ENCODE data around the gene TGFBR3. TPM values are rescaled to one million over a fixed set of nuclear protein-coding genes. Genes with fewer than 3 reads are reported as not detected.

Gene TGFBR3
- total and polyA plus RNA-seq, 2 experiments from 2014 or later = 46.8 to 68.3 TPM

GRCh38 chr1:91790392-91790791 is 95.6 kb downstream of the TGFBR3 start:
- WGBS (ENCODE audit: low lambda C conversion rate, missing lambda C conversion rate) = 21% methylated on average over 1 of the region's 1 CpG
- Histone ChIP-seq H4K20me1 (ENCODE audit: insufficient read depth, poor library complexity, severe bottlenecking) (no peaks in the 10 kb centered on the region), H3K4me1 (ENCODE audit: insufficient read depth) (peaks cover 32% of the 10 kb centered on the region), H3K79me2 (peaks cover 17% of the 10 kb centered on the region), H3K27me3 (no peaks in the 10 kb centered on the region), H3K36me3 (replicated peaks; ENCODE audit: insufficient read depth, low read depth) (no peaks in the 10 kb centered on the region), H3K9me3 (ENCODE audit: low read depth) (no peaks in the 10 kb centered on the region), H3K4me3 (no peak overlapping the region), H3K9me2 (replicated peaks; ENCODE audit: insufficient read depth) (no peaks in the 10 kb centered on the region), H3K27ac (peak overlapping the region; percentile 13), H2AFZ (no peak overlapping the region), H3K4me2 (peak overlapping the region; percentile 4)
- TF ChIP-seq EZH2phosphoT487 (IDR thresholded peaks at IDR 0.05; ENCODE audit: low read depth, severe bottlenecking, unreplicated experiment) = no peak
- no peak for TF ChIP-seq CTCF (IDR thresholded peaks at IDR 0.05; ENCODE audit: poor library complexity)
- TF ChIP-seq EZH2 (IDR thresholded peaks at IDR 0.05; ENCODE audit: borderline replicate concordance) = no peak
- no peak for DNase-seq (ENCODE audit: low spot score)

- Histone ChIP-seq H4K20me1 (ENCODE audit: insufficient read depth, poor library complexity, severe bottlenecking) (no peaks in the 10 kb centered on the region), H2AFZ (no peak overlapping the region), H3K79me2 (peaks cover 21% of the 10 kb centered on the region), H3K4me2 (no peak overlapping the region), H3K9me3 (ENCODE audit: low read depth) (no peaks in the 10 kb centered on the region), H3K4me3 (no peak overlapping the region), H3K9me2 (replicated peaks; ENCODE audit: insufficient read depth) (no peaks in the 10 kb centered on the region), H3K27me3 (no peaks in the 10 kb centered on the region), H3K4me1 (ENCODE audit: insufficient read depth) (peaks cover 27% of the 10 kb centered on the region), H3K36me3 (replicated peaks; ENCODE audit: insufficient read depth, low read depth) (no peaks in the 10 kb centered on the region), H3K27ac (peak overlapping the region; percentile 34)
- no peak for DNase-seq (ENCODE audit: low spot score)
- TF ChIP-seq EZH2 (IDR thresholded peaks at IDR 0.05; ENCODE audit: borderline replicate concordance) (no peak), CTCF (IDR thresholded peaks at IDR 0.05; ENCODE audit: poor library complexity) (no peak), EZH2phosphoT487 (IDR thresholded peaks at IDR 0.05; ENCODE audit: low read depth, severe bottlenecking, unreplicated experiment) (no peak)
- 74% methylated on average over 12 of the region's 12 CpGs for WGBS (ENCODE audit: low lambda C conversion rate, missing lambda C conversion rate)
Measured at GRCh38 chr1:91789273-91789997, 96.5 kb downstream of the TGFBR3 start.

GRCh38 chr1:91787919-91788318 is 98.0 kb downstream of the TGFBR3 start:
- Histone ChIP-seq H3K4me1 (ENCODE audit: insufficient read depth) (peaks cover 30% of the 10 kb centered on the region), H3K27ac (no peak overlapping the region), H3K9me3 (ENCODE audit: low read depth) (no peaks in the 10 kb centered on the region), H2AFZ (no peak overlapping the region), H3K79me2 (peaks cover 13% of the 10 kb centered on the region), H3K4me2 (no peak overlapping the region), H4K20me1 (ENCODE audit: insufficient read depth, poor library complexity, severe bottlenecking) (no peaks in the 10 kb centered on the region), H3K36me3 (replicated peaks; ENCODE audit: insufficient read depth, low read depth) (no peaks in the 10 kb centered on the region), H3K4me3 (no peak overlapping the region), H3K9me2 (replicated peaks; ENCODE audit: insufficient read depth) (no peaks in the 10 kb centered on the region), H3K27me3 (no peaks in the 10 kb centered on the region)
- DNase-seq (ENCODE audit: low spot score) = no peak
- no peak for TF ChIP-seq CTCF (IDR thresholded peaks at IDR 0.05; ENCODE audit: poor library complexity)
- no peak for TF ChIP-seq EZH2phosphoT487 (IDR thresholded peaks at IDR 0.05; ENCODE audit: low read depth, severe bottlenecking, unreplicated experiment)
- no peak for TF ChIP-seq EZH2 (IDR thresholded peaks at IDR 0.05; ENCODE audit: borderline replicate concordance)
- 86% methylated on average over 3 of the region's 3 CpGs for WGBS (ENCODE audit: low lambda C conversion rate, missing lambda C conversion rate)
